PC-3 (cell line): Measurements from ENCODE around the gene PRSS16. TPM values are rescaled to one million over a fixed set of nuclear protein-coding genes. Genes with fewer than 3 reads are reported as not detected.

Experiments
- ATAC-seq: fragments of 200-7000 bp; cut with Tn5 transposase; 2 replicates; pipeline ENCODE4 v1.9.1; 2020; ENCODE audit warnings: mild to moderate bottlenecking, moderate library complexity
- BruUV-seq: library from RNA; stranded (reverse); fragments of 400-500 nt; replicated peaks from 2 replicates; lab custom pipeline; 2021; lab: Mats Ljungman, UMichigan
- CTCF ChIA-PET: fragments of 300-600 bp; sonication (Branson Sonifier 250); formaldehyde crosslinking; loops from one replicate; lab custom pipeline; 2022; ENCODE audit warnings: antibody characterized with exemption; lab: Charles Lee
- POLR2A ChIA-PET: fragments of 300-600 bp; sonication (Branson Sonifier 250); formaldehyde crosslinking; loops from one replicate; lab custom pipeline; 2022; ENCODE audit warnings: antibody characterized with exemption; ENCODE audit not compliant: unreplicated experiment; lab: Charles Lee
- DNase-seq: peaks from one replicate; pipeline ENCODE4 v3.0.0-alpha.2; 2015
- H2AFZ ChIP-seq: fragments of 300-600 bp; sonication (generic); 2 replicates; pipeline ENCODE4 v1.6.0; 2016; ENCODE audit warnings: antibody characterized with exemption, low read length
- H3F3A ChIP-seq: fragments of 300-600 bp; sonication (generic); one replicate; pipeline ENCODE4 v1.6.0; 2017; ENCODE audit warnings: antibody characterized with exemption, low read length, control low read depth, mild to moderate bottlenecking; ENCODE audit not compliant: unreplicated experiment
- H3K27ac ChIP-seq: fragments of 300-600 bp; sonication (generic); 2 replicates; pipeline ENCODE4 v1.5.1; 2016; ENCODE audit warnings: mild to moderate bottlenecking, low read length
- H3K27me3 ChIP-seq: fragments of 300-600 bp; sonication (generic); 2 replicates; pipeline ENCODE4 v1.6.1; 2016; ENCODE audit warnings: low read length, mixed read lengths
- H3K36me3 ChIP-seq: fragments of 300-600 bp; sonication (generic); 2 replicates; pipeline ENCODE4 v1.6.1; 2016; ENCODE audit warnings: low read depth, mixed run types, low read length, mixed read lengths
- H3K4me1 ChIP-seq: fragments of 300-600 bp; sonication (generic); 2 replicates; pipeline ENCODE4 v1.5.1; 2016; ENCODE audit warnings: low read length; ENCODE audit not compliant: insufficient read depth
- H3K4me2 ChIP-seq: fragments of 300-600 bp; sonication (generic); 2 replicates; pipeline ENCODE4 v1.6.0; 2016; ENCODE audit warnings: low read length
- H3K4me3 ChIP-seq: fragments of 300-600 bp; sonication (generic); 2 replicates; pipeline ENCODE4 v1.5.1; 2016; ENCODE audit warnings: mild to moderate bottlenecking, low read length, mixed read lengths
- H3K79me2 ChIP-seq: fragments of 300-600 bp; sonication (generic); 2 replicates; pipeline ENCODE4 v1.6.1; 2017; ENCODE audit warnings: low read length, mixed read lengths
- H3K9ac ChIP-seq: fragments of 300-600 bp; sonication (generic); 2 replicates; pipeline ENCODE4 v1.6.0; 2016; ENCODE audit warnings: mild to moderate bottlenecking, low read length
- H3K9me2 ChIP-seq: fragments of 300-600 bp; sonication (generic); replicated peaks from 2 replicates; pipeline ENCODE4 v1.6.1; 2016; ENCODE audit warnings: mixed run types, low read length, mixed read lengths
- H3K9me3 ChIP-seq: fragments of 300-600 bp; sonication (generic); 2 replicates; pipeline ENCODE4 v1.6.1; 2016; ENCODE audit warnings: low read length, mixed read lengths
- H4K20me1 ChIP-seq: fragments of 300-600 bp; sonication (generic); 2 replicates; pipeline ENCODE4 v1.6.1; 2016; ENCODE audit warnings: low read length, mixed read lengths
- CTCF ChIP-seq: fragments of 300-600 bp; sonication (generic); conservative IDR thresholded peaks from 2 replicates; pipeline ENCODE4 v1.5.1; 2017; ENCODE audit warnings: antibody characterized with exemption, low read depth, mild to moderate bottlenecking, low read length
- EZH2 ChIP-seq: fragments of 300-600 bp; sonication (generic); IDR thresholded peaks from one replicate; pipeline ENCODE4 v1.6.1; 2017; ENCODE audit warnings: antibody characterized with exemption, mild to moderate bottlenecking, low read length; ENCODE audit not compliant: unreplicated experiment
- EZH2phosphoT487 ChIP-seq: fragments of 300-600 bp; sonication (generic); IDR thresholded peaks from 2 replicates; pipeline ENCODE4 v1.6.1; 2018; ENCODE audit warnings: mild to moderate bottlenecking, antibody characterized with exemption, low read length, borderline replicate concordance
- intact Hi-C: fragments of 100-400 bp; cut with micrococcal nuclease; formaldehyde crosslinking; loops from 2 replicates; pipeline ENCODE4 v1.9.0; 2023
- total RNA-seq: library from RNA; depleted of rRNA; stranded (reverse); fragments of >200 nt; gene quantifications from 2 replicates; pipeline ENCODE4 v1.2.3, GENCODE V29; 2014

Gene PRSS16
- total RNA-seq, 1 experiment from 2014 or later, result 7.3 TPM

DNA sequence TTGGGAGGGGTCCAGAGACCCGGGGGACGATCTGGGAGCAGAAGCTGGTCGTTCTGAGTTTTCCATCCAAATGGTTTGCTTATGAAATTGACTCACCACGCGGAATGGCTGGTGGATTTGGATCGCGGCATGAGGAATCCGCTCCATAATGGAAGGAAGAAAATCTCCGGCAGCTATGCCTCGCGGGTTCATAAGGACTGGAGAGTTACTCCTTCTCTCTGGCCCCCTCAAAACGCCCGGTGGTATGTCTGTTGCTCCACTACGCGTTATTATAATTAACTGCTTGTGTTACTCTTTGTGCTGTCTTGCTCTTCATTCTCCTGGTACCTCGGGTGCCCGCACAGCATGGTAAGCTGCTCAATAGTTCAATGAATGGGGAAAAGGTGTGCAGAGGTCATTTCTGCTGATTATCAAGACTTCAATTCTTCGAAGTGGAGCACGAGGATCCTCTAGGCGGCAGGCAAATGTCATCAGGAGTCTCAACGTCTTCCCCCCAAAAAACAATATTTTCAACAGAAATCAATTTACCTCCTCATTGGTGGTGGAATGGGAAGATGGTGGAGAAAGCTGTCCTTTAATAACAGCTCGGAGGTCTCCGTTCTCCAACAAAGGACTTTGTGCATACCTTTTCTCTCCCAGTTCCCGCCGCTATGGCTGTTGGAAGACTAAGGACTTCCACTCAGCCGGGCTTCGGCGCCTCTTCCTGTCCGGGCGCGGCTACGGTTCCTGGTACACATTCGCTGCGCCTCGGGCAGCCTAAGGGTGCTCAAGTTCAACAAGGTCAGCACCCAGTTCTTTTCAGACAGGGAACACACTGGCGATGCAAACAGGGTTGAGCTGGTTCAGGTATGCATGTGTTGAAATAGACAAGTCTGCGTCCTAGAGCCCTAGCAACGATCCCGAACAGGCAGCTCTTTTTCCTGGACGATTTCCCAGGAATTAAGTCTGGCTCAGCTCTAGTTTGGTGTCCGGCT, 9.2 kb upstream of the PRSS16 start:
- Histone ChIP-seq H4K20me1 (no peaks in the 10 kb centered on the region), H3K9me2 (no peaks in the 10 kb centered on the region), H3K4me3 (no peak overlapping the region), H3K36me3 (no peaks in the 10 kb centered on the region), H3F3A (peaks cover 6% of the 10 kb centered on the region), H3K79me2 (no peaks in the 10 kb centered on the region), H3K4me2 (no peak overlapping the region; the same call in 1 of the 2 replicates), H3K9ac (no peak overlapping the region), H2AFZ (no peak overlapping the region), H3K9me3 (no peaks in the 10 kb centered on the region), H3K27me3 (no peaks in the 10 kb centered on the region), H3K27ac (no peak overlapping the region), H3K4me1 (peaks cover 11% of the 10 kb centered on the region; the same call in 1 of the 2 replicates)
- ChIA-PET CTCF (no interaction called here), POLR2A (no interaction called here)
- TF ChIP-seq EZH2phosphoT487 (no peak), CTCF (no peak), EZH2 (no peak)
- intact Hi-C loops, result no loop called here
- no TSS peak for BruUV-seq
- no peak for ATAC-seq
- DNase-seq, result no peak

DNA sequence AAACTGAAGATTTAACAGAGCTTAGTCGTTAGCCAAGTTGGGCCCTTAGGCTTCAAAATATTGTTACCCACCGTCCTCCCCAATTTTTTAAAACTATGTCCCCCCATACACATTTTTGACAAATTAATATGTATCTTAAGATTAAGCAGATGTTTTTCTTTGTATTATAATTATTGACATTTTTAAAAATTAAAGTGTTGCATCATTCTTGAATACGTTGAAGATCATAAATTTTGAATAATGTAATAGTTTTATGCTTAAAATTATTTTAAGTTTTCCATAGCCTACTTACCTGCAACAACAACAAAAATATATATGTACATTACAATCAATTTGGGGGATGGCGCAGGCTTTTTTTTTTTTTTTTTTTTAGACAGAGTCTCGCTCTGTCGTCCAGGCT, 8.2 kb upstream of the PRSS16 start:
- ChIA-PET CTCF (no interaction called here), POLR2A (no interaction called here)
- Histone ChIP-seq H3K9me3 (no peaks in the 10 kb centered on the region), H3K9ac (no peak overlapping the region), H3K9me2 (no peaks in the 10 kb centered on the region), H3K4me1 (peaks cover 11% of the 10 kb centered on the region; the same call in 1 of the 2 replicates), H3K4me3 (no peak overlapping the region), H3K36me3 (no peaks in the 10 kb centered on the region), H3F3A (peaks cover 6% of the 10 kb centered on the region), H4K20me1 (no peaks in the 10 kb centered on the region), H2AFZ (no peak overlapping the region), H3K4me2 (no peak overlapping the region), H3K27ac (no peak overlapping the region), H3K27me3 (peaks cover 7% of the 10 kb centered on the region; the same call in 1 of the 2 replicates), H3K79me2 (no peaks in the 10 kb centered on the region)
- intact Hi-C loops, result no loop called here
- ATAC-seq (no peak), DNase-seq (no peak)
- TF ChIP-seq EZH2, result no peak
- TF ChIP-seq EZH2phosphoT487, result no peak
- no peak for TF ChIP-seq CTCF
- no TSS peak for BruUV-seq

GRCh38 chr6:27241443-27241842, 6.1 kb upstream of the PRSS16 start:
- DNase-seq, result peak; percentile 72
- H2AFZ ChIP-seq, result no peak overlapping the region
- H4K20me1 ChIP-seq, result no peaks in the 10 kb centered on the region
- POLR2A ChIA-PET, result no interaction called here
- intact Hi-C loops, result no loop called here
- no peak for TF ChIP-seq EZH2
- TF ChIP-seq EZH2phosphoT487, result no peak
- TF ChIP-seq CTCF, result no peak
- H3K36me3 ChIP-seq, result no peaks in the 10 kb centered on the region
- peaks cover 3% of the 10 kb centered on the region for H3F3A ChIP-seq
- 0 out of 2 replicates have a peak overlapping the region, but pooled peaks have one; percentile 1 for H3K4me2 ChIP-seq
- H3K4me3 ChIP-seq, result no peak overlapping the region
- no peaks in the 10 kb centered on the region for H3K9me2 ChIP-seq
- ATAC-seq, result peak; percentile 58
- H3K9me3 ChIP-seq, result no peaks in the 10 kb centered on the region
- peaks cover 11% of the 10 kb centered on the region; the same call in 1 of the 2 replicates for H3K4me1 ChIP-seq
- CTCF ChIA-PET, result no interaction called here
- no peak overlapping the region for H3K9ac ChIP-seq
- H3K27me3 ChIP-seq, result peaks cover 7% of the 10 kb centered on the region; the same call in 1 of the 2 replicates
- H3K27ac ChIP-seq, result no peak overlapping the region
- no peaks in the 10 kb centered on the region for H3K79me2 ChIP-seq
- no TSS peak for BruUV-seq
